WI38 (cell line): ENCODE measurements around the gene CBL.

Source experiments
- H3K4me3 ChIP-seq: 2 replicates; pipeline ENCODE4 v1.5.1; 2011; ENCODE audit warnings: low read depth, mild to moderate bottlenecking, control low read depth, low read length
- CTCF ChIP-seq: IDR thresholded peaks from 2 replicates; pipeline ENCODE4 v1.5.1; 2012; ENCODE audit warnings: low read depth, mild to moderate bottlenecking, control low read depth, low read length

CBL gene

GRCh38 chr11:119297938-119298337 is 91.8 kb downstream of the CBL start:
- H3K4me3 ChIP-seq = no peak overlapping the region
- TF ChIP-seq CTCF = no peak

- H3K4me3 ChIP-seq = no peak overlapping the region
- no peak for TF ChIP-seq CTCF
These were observed 92.6 kb downstream of the CBL start for GRCh38 chr11:119298726-119299125.

GRCh38 chr11:119299416-119299815 is 93.3 kb downstream of the CBL start:
- no peak for TF ChIP-seq CTCF
- no peak overlapping the region for H3K4me3 ChIP-seq

- TF ChIP-seq CTCF = no peak
- no peak overlapping the region for H3K4me3 ChIP-seq
These were observed 94.2 kb downstream of the CBL start for GRCh38 chr11:119300198-119300964.

GRCh38 chr11:119303227-119303718 is 97.1 kb downstream of the CBL start:
- TF ChIP-seq CTCF = no peak
- H3K4me3 ChIP-seq = no peak overlapping the region

GRCh38 chr11:119305556-119306372 is 99.6 kb downstream of the CBL start:
- TF ChIP-seq CTCF = no peak
- no peak overlapping the region for H3K4me3 ChIP-seq

- H3K4me3 ChIP-seq = no peak overlapping the region
- TF ChIP-seq CTCF = no peak
These were observed 100.3 kb downstream of the CBL start for GRCh38 chr11:119306373-119306890.
